CD4-positive, alpha-beta T cell (primary cell): ENCODE data around the gene GPR183. TPM values are rescaled to one million over a fixed set of nuclear protein-coding genes. Genes with fewer than 3 reads are reported as not detected.
A peak's percentile ranks its signal among the peaks of the same experiment; 100 is the strongest.

ENCODE experiments used
- ATAC-seq: fragments of 200-7000 bp; cut with Tn5 transposase; one replicate; pipeline ENCODE4 v1.10.0; 2022; ENCODE audit warnings: mild to moderate bottlenecking; ENCODE audit not compliant: poor library complexity
- CTCF ChIA-PET: fragments of 350-600 bp; sonication (Branson Sonifier 250); formaldehyde crosslinking; loops from one replicate; lab custom pipeline; 2021; ENCODE audit warnings: antibody characterized with exemption, inconsistent platforms; lab: Charles Lee
- POLR2A ChIA-PET: fragments of 350-600 bp; sonication (Branson Sonifier 250); formaldehyde crosslinking; loops from one replicate; lab custom pipeline; 2021; ENCODE audit warnings: antibody characterized with exemption, inconsistent platforms; lab: Charles Lee
- DNase-seq, 14 experiments: peaks; one replicate each; pipeline ENCODE4 v3.0.0-alpha.2; 2013 to 2020; ENCODE audit warnings: mixed read lengths in 2 of 14
- H3K27ac ChIP-seq, 2 donors: one replicate each; pipeline versions ENCODE4 v1.5.1 to v1.7.0; 2013; ENCODE audit warnings: low read length in 2 of 2, low read depth in 1 of 2, mild to moderate bottlenecking in 1 of 2
- H3K27me3 ChIP-seq, 2 experiments: 1 replicate in 1 of 2; 2 replicates in 1 of 2; pipeline versions ENCODE4 v1.6.1 to v1.7.0; 2013; ENCODE audit warnings: low read length in 2 of 2, control low read depth in 1 of 2, mild to moderate bottlenecking in 1 of 2, moderate library complexity in 1 of 2; ENCODE audit not compliant: insufficient read depth in 2 of 2, control insufficient read depth in 1 of 2
- H3K36me3 ChIP-seq: one replicate; pipeline ENCODE4 v1.6.1; 2013; ENCODE audit warnings: low read length, control low read depth; ENCODE audit not compliant: insufficient read depth
- H3K4me1 ChIP-seq: one replicate; pipeline ENCODE4 v1.6.1; 2013; ENCODE audit warnings: low read length, control low read depth; ENCODE audit not compliant: insufficient read depth
- H3K4me3 ChIP-seq: one replicate; pipeline ENCODE4 v1.5.1; 2013; ENCODE audit warnings: mild to moderate bottlenecking, low read length, moderate library complexity
- H3K9me3 ChIP-seq, 2 experiments: 1 replicate in 1 of 2; 2 replicates in 1 of 2; pipeline versions ENCODE4 v1.6.1 to v1.7.0; 2013; ENCODE audit warnings: low read length in 2 of 2, mild to moderate bottlenecking in 2 of 2, control low read depth in 1 of 2, moderate library complexity in 1 of 2; ENCODE audit not compliant: control insufficient read depth in 1 of 2, insufficient read depth in 1 of 2
- H3K27ac Mint-ChIP-seq: one replicate; pipeline ENCODE4 v1.8.0; 2020; ENCODE audit warnings: mixed read lengths
- H3K27me3 Mint-ChIP-seq: one replicate; pipeline ENCODE4 v1.8.0; 2021; ENCODE audit warnings: mixed read lengths
- H3K36me3 Mint-ChIP-seq: one replicate; pipeline ENCODE4 v1.8.0; 2021; ENCODE audit warnings: low read depth, mixed read lengths
- H3K4me1 Mint-ChIP-seq: one replicate; pipeline ENCODE4 v1.8.0; 2021; ENCODE audit warnings: low read depth, mixed read lengths
- H3K4me3 Mint-ChIP-seq: one replicate; pipeline ENCODE4 v1.8.0; 2020; ENCODE audit warnings: mild to moderate bottlenecking, mixed read lengths
- H3K9me3 Mint-ChIP-seq: one replicate; pipeline ENCODE4 v1.8.0; 2020; ENCODE audit warnings: mixed read lengths
- CTCF ChIP-seq: fragments of 200-600 bp; IDR thresholded peaks from one replicate; pipeline ENCODE4 v1.8.0; 2022; ENCODE audit warnings: antibody characterized with exemption, mild to moderate bottlenecking
- intact Hi-C, 2 experiments: fragments of 100-400 bp; cut with DNase I in 1 of 2; cut with micrococcal nuclease in 1 of 2; formaldehyde crosslinking; loops; one replicate each; pipeline versions ENCODE4 v1.15.1 to v1.9.0; 2023 to 2025; cut with DNase I, micrococcal nuclease
- total RNA-seq, 174 experiments: library from RNA in 2 of 174; stranded (reverse) in 2 of 174; gene quantifications; one replicate each; pipeline ENCODE4 v1.2.3 and lab custom pipeline; 2021 to 2026

GPR183 gene
- total RNA-seq, 2 experiments from 2014 or later = 330 to 337 TPM

GRCh38 chr13:99326012-99326411, 18.8 kb upstream of the GPR183 start:
- CTCF ChIA-PET = interaction anchor here (1.8 to 2.1 kb wide), 2 partner anchors 56 to 111 kb away, joined by 6 to 12 read pairs; no protein-coding TSS in a partner anchor
- Histone ChIP-seq H3K27ac (no peak overlapping the region), H3K4me3 (no peak overlapping the region), H3K36me3 (peaks cover 28% of the 10 kb centered on the region), H3K9me3 (no peaks in the 10 kb centered on the region), H3K27me3 (no peaks in the 10 kb centered on the region), H3K4me1 (peaks cover 53% of the 10 kb centered on the region)
- peak overlapping the region; percentile 93 for H3K27ac Mint-ChIP-seq
- no peak for TF ChIP-seq CTCF
- H3K36me3 Mint-ChIP-seq = peaks cover 61% of the 10 kb centered on the region
- no peaks in the 10 kb centered on the region for H3K9me3 Mint-ChIP-seq
- POLR2A ChIA-PET = interaction anchor here (0.6 kb wide), 1 partner anchor 29 kb away, joined by 3 read pairs; no protein-coding TSS in a partner anchor
- DNase-seq (peak in 1 of 14 experiments; percentile 54), ATAC-seq (no peak)
- intact Hi-C loops = no loop called here
- H3K4me3 Mint-ChIP-seq = no peak overlapping the region
- peaks cover 85% of the 10 kb centered on the region for H3K4me1 Mint-ChIP-seq
- H3K27me3 Mint-ChIP-seq = no peaks in the 10 kb centered on the region

DNA sequence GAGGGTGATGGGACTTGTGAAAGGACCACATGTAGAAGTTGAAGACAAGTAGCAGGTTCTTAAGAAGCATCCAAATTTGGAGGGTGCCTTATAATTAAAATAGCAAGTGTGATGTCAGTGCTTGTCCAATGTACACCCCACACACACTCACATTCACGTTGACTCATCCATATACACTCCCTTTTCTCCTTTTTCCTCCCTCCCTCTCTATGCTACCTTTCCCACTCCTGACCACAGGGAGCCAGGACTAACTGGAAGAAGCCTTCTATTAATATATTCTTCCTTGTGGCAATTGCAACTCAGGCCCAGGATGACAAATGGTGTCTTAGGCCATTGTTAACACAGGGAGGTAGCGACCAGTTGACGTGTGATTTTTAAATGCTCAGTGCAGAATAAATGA, 16.3 kb upstream of the GPR183 start:
- Mint-ChIP-seq H3K27ac (peak overlapping the region; percentile 93), H3K27me3 (no peaks in the 10 kb centered on the region), H3K9me3 (no peaks in the 10 kb centered on the region), H3K4me1 (peaks cover 83% of the 10 kb centered on the region), H3K36me3 (peaks cover 58% of the 10 kb centered on the region), H3K4me3 (peak overlapping the region; percentile 66)
- Histone ChIP-seq H3K9me3 (no peaks in the 10 kb centered on the region), H3K36me3 (peaks cover 20% of the 10 kb centered on the region), H3K27ac (peak overlapping the region; percentile 69 to 80), H3K4me1 (peaks cover 58% of the 10 kb centered on the region), H3K4me3 (no peak overlapping the region), H3K27me3 (no peaks in the 10 kb centered on the region)
- ChIA-PET POLR2A (interaction anchor here (1.0 to 5.2 kb wide), 11 partner anchors 9 to 97 kb away, joined by 4 to 36 read pairs (median 5); partner anchors contain the start of gene GPR183), CTCF (interaction anchor here (1.2 to 2.9 kb wide), 6 partner anchors 15 to 113 kb away, joined by 3 to 18 read pairs (median 5); no protein-coding TSS in a partner anchor)
- TF ChIP-seq CTCF = no peak
- no peak for ATAC-seq
- intact Hi-C loops = no loop called here
- DNase-seq = no peak

- peaks cover 13% of the 10 kb centered on the region for H3K36me3 ChIP-seq
- peaks cover 57% of the 10 kb centered on the region for H3K36me3 Mint-ChIP-seq
- H3K9me3 ChIP-seq = no peaks in the 10 kb centered on the region
- H3K9me3 Mint-ChIP-seq = no peaks in the 10 kb centered on the region
- peaks cover 83% of the 10 kb centered on the region for H3K4me1 Mint-ChIP-seq
- no peaks in the 10 kb centered on the region for H3K27me3 ChIP-seq
- peak in 7 of 14 experiments; percentile 16 to 84 (median 57) for DNase-seq
- H3K27ac ChIP-seq = peak overlapping the region; percentile 69 to 80
- peaks cover 58% of the 10 kb centered on the region for H3K4me1 ChIP-seq
- H3K27ac Mint-ChIP-seq = peak overlapping the region; percentile 93
- H3K4me3 ChIP-seq = peak overlapping the region; percentile 19
- intact Hi-C loops = loop anchor here in 1 of 2 experiments (1.0 kb wide), 3 partner anchors 8 to 30 kb away; partner anchors contain the start of gene GPR183
- peak overlapping the region; percentile 59 for H3K4me3 Mint-ChIP-seq
- ChIA-PET POLR2A (interaction anchor here (0.8 to 5.2 kb wide), 15 partner anchors 8 to 98 kb away, joined by 3 to 36 read pairs (median 5); partner anchors contain the start of gene GPR183), CTCF (interaction anchor here (1.0 to 2.9 kb wide), 12 partner anchors 12 to 114 kb away, joined by 3 to 18 read pairs (median 5); no protein-coding TSS in a partner anchor)
- ATAC-seq = peak; percentile 72
- no peaks in the 10 kb centered on the region for H3K27me3 Mint-ChIP-seq
- TF ChIP-seq CTCF = no peak
Measured at GRCh38 chr13:99322297-99323103, 15.3 kb upstream of the GPR183 start.
